Right cardiac atrium (tissue), 5 donors: ENCODE results near the gene HLA-DQA2. TPM values are rescaled to one million over a fixed set of nuclear protein-coding genes. Genes with fewer than 3 reads are reported as not detected.
"Not testable (repeated sequence)": the region's sequence is repeated elsewhere in the genome, so short reads cannot be mapped to it uniquely, and the experiment has no call there.

ENCODE experiments used
- ATAC-seq, 2 donors: fragments of 200-7000 bp; cut with Tn5 transposase; one replicate each; pipeline versions ENCODE4 v1.8.0 to v1.9.1; 2020; ENCODE audit warnings: moderate library complexity in 2 of 2, mild to moderate bottlenecking in 1 of 2
- DNase-seq, 3 donors: peaks; one replicate each; pipeline ENCODE4 v3.0.0-alpha.2; 2020
- H3K27ac ChIP-seq: one replicate; pipeline ENCODE4 v1.5.1; 2013; ENCODE audit warnings: mild to moderate bottlenecking, low read length, control low read depth, moderate library complexity
- H3K27me3 ChIP-seq: one replicate; pipeline ENCODE4 v1.6.1; 2013; ENCODE audit not compliant: control insufficient read depth, insufficient read depth
- H3K4me1 ChIP-seq: one replicate; pipeline ENCODE4 v1.6.1; 2013; ENCODE audit warnings: low read length; ENCODE audit not compliant: control insufficient read depth, insufficient read depth
- H3K4me3 ChIP-seq: one replicate; pipeline ENCODE4 v1.5.1; 2013; ENCODE audit warnings: low read length, control low read depth
- H3K9me3 ChIP-seq: one replicate; pipeline ENCODE4 v1.6.1; 2013; ENCODE audit warnings: low read length; ENCODE audit not compliant: control insufficient read depth
- WGBS: extraction: QIAGEN DNeasy Blood & Tissue Kit; methylation state at CpG from one replicate; pipeline ENCODE4 v1.1.7; 2013; 5-methylcytosine and 5-hydroxymethylcytosine counted together
- intact Hi-C, 4 donors: fragments of 100-400 bp; cut with DNase I; formaldehyde crosslinking; loops; one replicate each; pipeline versions ENCODE4 v1.11.0 to v1.14.0; 2022 to 2023
- microRNA-seq, 2 donors: library from miRNA; unstranded; fragments of <30 nt; microRNA quantifications; one replicate each; pipeline ENCODE4 v1.2.0, GENCODE V29; 2020 to 2021
- polyA plus RNA-seq: library from polyadenylated mRNA; stranded (reverse); fragments of 200-250 nt; gene quantifications from one replicate; pipeline ENCODE4 v1.2.3, GENCODE V29; 2013
- total RNA-seq, 4 donors: library from RNA; stranded (reverse); fragmentation: NEBNext Ultra II Directional; extraction: Animal tissue kit (Norgen Biotek cat#: 25700); gene quantifications; one replicate each; pipeline ENCODE4 v1.2.1, GENCODE V29; 2021
- donor health status: healthy with polysubstance abuse.
- donor health status: DM: no; HTN: yes; CAD: no.
- donor health status: DM: no; HTN: no; CAD: no.
- donor health status: DM: no; HTN: yes; CAD: no; lungs with severe emphysema.
- donor health status: DM: yes; HTN: yes; CAD: no.

HLA-DQA2 gene
- total and polyA plus RNA-seq, 5 donors = 0.34 to 2.8 (median 0.45) TPM; not detected in 2

GRCh38 chr6:32779036-32779435 is 37.8 kb downstream of the HLA-DQA2 start:
- intact Hi-C loops = no loop called here

DNA sequence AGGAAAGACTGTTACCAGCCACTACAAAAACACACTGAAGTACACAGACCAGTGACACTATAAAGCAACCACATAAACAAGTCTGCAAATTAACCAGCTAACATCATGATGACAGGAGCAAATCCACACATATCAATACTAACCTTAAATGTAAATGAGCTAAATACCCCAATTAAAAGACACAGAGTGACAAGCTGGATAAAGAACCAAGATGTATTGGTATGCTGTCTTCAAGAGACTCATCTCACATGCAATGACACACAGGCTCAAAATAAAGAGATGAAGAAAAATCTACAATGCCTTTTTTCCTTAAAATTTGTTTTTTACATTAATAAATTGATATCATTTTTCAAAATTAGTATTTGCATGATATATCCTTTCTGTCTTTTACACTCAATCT is 41.7 kb downstream of the HLA-DQA2 start:
- H3K27ac ChIP-seq, ATAC-seq, H3K4me1 ChIP-seq, H3K9me3 ChIP-seq, H3K27me3 ChIP-seq, intact Hi-C loops, H3K4me3 ChIP-seq, DNase-seq: not testable (repeated sequence)

More at GRCh38 chr6:32779036-32779435, 37.8 kb downstream of the HLA-DQA2 start:
- no peak overlapping the region for H3K4me3 ChIP-seq
- H3K4me1 ChIP-seq = no peaks in the 10 kb centered on the region
- no peak overlapping the region for H3K27ac ChIP-seq
- ATAC-seq = no peak
- no peaks in the 10 kb centered on the region for H3K9me3 ChIP-seq
- H3K27me3 ChIP-seq = no peaks in the 10 kb centered on the region
- DNase-seq = no peak

- 40% methylated on average over 5 of the region's 5 CpGs for WGBS
- H3K9me3 ChIP-seq = no peaks in the 10 kb centered on the region
- no peak overlapping the region for H3K27ac ChIP-seq
- ATAC-seq (peak; percentile 77 to 78), DNase-seq (no peak)
- no peaks in the 10 kb centered on the region for H3K4me1 ChIP-seq
- intact Hi-C loops = no loop called here
- H3K4me3 ChIP-seq = no peak overlapping the region
- no peaks in the 10 kb centered on the region for H3K27me3 ChIP-seq
These were observed 44.8 kb downstream of the HLA-DQA2 start for GRCh38 chr6:32785781-32786533.

DNA sequence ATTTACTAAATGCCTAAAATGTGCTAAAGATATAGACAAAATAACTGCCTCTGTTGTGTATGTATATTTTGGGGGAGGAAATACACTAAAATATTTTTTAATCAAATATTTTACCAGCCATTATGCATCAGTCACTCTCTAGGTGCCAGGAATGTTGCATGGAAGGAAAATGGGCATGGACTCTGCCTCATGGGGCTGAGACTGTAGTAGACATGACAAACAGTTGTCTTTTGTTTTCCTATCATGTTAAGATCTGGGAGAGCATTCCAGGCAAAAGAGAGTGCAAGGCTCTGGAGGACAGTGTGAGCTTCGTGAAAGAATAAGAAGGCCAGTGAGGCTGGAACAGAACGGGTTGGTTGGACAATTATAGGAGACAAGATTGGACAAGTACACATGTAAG is 49.1 kb downstream of the HLA-DQA2 start:
- Histone ChIP-seq H3K9me3 (no peaks in the 10 kb centered on the region), H3K4me3 (no peak overlapping the region), H3K27ac (no peak overlapping the region), H3K27me3 (no peaks in the 10 kb centered on the region), H3K4me1 (no peaks in the 10 kb centered on the region)
- WGBS = 59% methylated on average over 2 of the region's 2 CpGs
- no peak for DNase-seq
- intact Hi-C loops = loop anchor here in 1 of 4 donors (10.0 kb wide), 1 partner anchor 376 kb away; no protein-coding TSS in a partner anchor
- no peak for ATAC-seq

DNA sequence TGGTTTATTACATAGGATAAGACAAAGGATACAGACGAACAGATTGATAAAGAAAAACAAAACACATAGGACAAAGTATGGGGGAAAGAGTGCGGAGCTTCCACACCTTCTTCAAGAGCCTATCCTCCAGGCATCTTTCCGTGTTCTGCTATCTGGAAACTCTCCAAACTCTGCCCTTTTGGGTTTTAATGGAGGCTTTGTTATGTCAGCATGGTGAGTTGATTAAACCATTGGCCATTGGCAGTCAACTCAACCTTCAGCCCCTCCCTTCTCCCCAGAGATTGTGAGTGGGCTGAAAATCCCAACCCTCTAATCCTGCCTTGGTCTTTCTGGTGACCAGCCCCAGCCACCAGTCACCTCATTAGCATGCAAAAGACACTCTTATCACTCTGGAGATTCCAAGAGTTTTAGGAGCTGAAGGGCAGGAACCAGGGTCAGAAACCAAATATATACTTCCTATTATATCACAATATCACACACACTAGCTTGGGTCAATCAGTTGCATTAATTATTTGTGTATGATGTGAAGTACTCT is 51.8 kb downstream of the HLA-DQA2 start:
- Histone ChIP-seq H3K9me3 (no peaks in the 10 kb centered on the region), H3K27ac (no peak overlapping the region), H3K4me1 (no peaks in the 10 kb centered on the region), H3K27me3 (no peaks in the 10 kb centered on the region), H3K4me3 (no peak overlapping the region)
- DNase-seq = no peak
- ATAC-seq = no peak
- 66% methylated on average over 3 of the region's 3 CpGs for WGBS
- intact Hi-C loops = loop anchor here in 1 of 4 donors (10.0 kb wide), 1 partner anchor 378 kb away; no protein-coding TSS in a partner anchor

- no peaks in the 10 kb centered on the region for H3K4me1 ChIP-seq
- no peak for ATAC-seq
These were observed 53.3 kb downstream of the HLA-DQA2 start for GRCh38 chr6:32794510-32794909.

More at GRCh38 chr6:32794510-32794909, 53.3 kb downstream of the HLA-DQA2 start:
- H3K4me3 ChIP-seq = no peak overlapping the region
- H3K27ac ChIP-seq = no peak overlapping the region
- no peak for DNase-seq
- no peaks in the 10 kb centered on the region for H3K9me3 ChIP-seq
- intact Hi-C loops = loop anchor here in 1 of 4 donors (10.0 kb wide), 1 partner anchor 380 kb away; no protein-coding TSS in a partner anchor
- no peaks in the 10 kb centered on the region for H3K27me3 ChIP-seq
- 72% methylated on average over 2 of the region's 2 CpGs for WGBS

Small RNA genes within 50 kb of the gene (microRNA-seq; reads per million reads assigned to microRNA genes)
- 0 reads per million in 2 donors for gene MIR3135B

Other genes starting within 250 kb of the HLA-DQA2 start
- gene HLA-DRB5, start 211.1 kb upstream of the HLA-DQA2 start, total RNA-seq = 10 to 100 TPM; 22.9 to 98.5 (median 60.7) TPM
- gene HLA-DRB5, start 211.1 kb upstream of the HLA-DQA2 start, polyA plus RNA-seq = 0.45 TPM
- 100 to 1,000 TPM in 2 of 4 donors, 10 to 100 TPM in 2; 33.7 to 153 (median 104) TPM for gene HLA-DRB1, start 151.5 kb upstream of the HLA-DQA2 start, total RNA-seq
- gene HLA-DRB1, start 151.5 kb upstream of the HLA-DQA2 start, polyA plus RNA-seq = 30.1 TPM
- 10 to 100 TPM in 2 of 4 donors, 1 to 10 TPM in 2; 6.5 to 18.4 (median 8.9) TPM for gene HLA-DQA1, start 104.0 kb upstream of the HLA-DQA2 start, total RNA-seq
- gene HLA-DQA1, start 104.0 kb upstream of the HLA-DQA2 start, polyA plus RNA-seq = 6.0 TPM
- 10 to 100 TPM in 3 of 4 donors, 1 to 10 TPM in 1; 5.7 to 15.0 (median 14.8) TPM for gene HLA-DQB1, start 74.7 kb upstream of the HLA-DQA2 start, total RNA-seq
- gene HLA-DQB1, start 74.7 kb upstream of the HLA-DQA2 start, polyA plus RNA-seq = 19.8 TPM
- gene HLA-DQB2, start 22.1 kb downstream of the HLA-DQA2 start, total RNA-seq = 1 to 10 TPM in 1 of 4 donors, under 1 TPM in 1, not detected in 2; 0.58 to 2.2 TPM
- gene HLA-DQB2, start 22.1 kb downstream of the HLA-DQA2 start, polyA plus RNA-seq = not detected
- under 1 TPM in 2 of 4 donors, not detected in 2; 0.20 to 0.22 TPM for gene HLA-DOB, start 75.6 kb downstream of the HLA-DQA2 start, total RNA-seq
- gene HLA-DOB, start 75.6 kb downstream of the HLA-DQA2 start, polyA plus RNA-seq = 0.20 TPM
- gene TAP2, start 97.3 kb downstream of the HLA-DQA2 start, total RNA-seq = 10 to 100 TPM; 17.0 to 23.3 (median 20.4) TPM
- gene TAP2, start 97.3 kb downstream of the HLA-DQA2 start, polyA plus RNA-seq = 11.2 TPM
- gene PSMB8, start 102.7 kb downstream of the HLA-DQA2 start, total RNA-seq = 10 to 100 TPM; 14.8 to 28.4 (median 18.8) TPM
- 23.0 TPM for gene PSMB8, start 102.7 kb downstream of the HLA-DQA2 start, polyA plus RNA-seq
- 10 to 100 TPM; 15.7 to 25.0 (median 18.6) TPM for gene TAP1, start 112.3 kb downstream of the HLA-DQA2 start, total RNA-seq
- 20.1 TPM for gene TAP1, start 112.3 kb downstream of the HLA-DQA2 start, polyA plus RNA-seq
- 10 to 100 TPM in 3 of 4 donors, 1 to 10 TPM in 1; 8.2 to 22.7 (median 14.7) TPM for gene PSMB9, start 112.8 kb downstream of the HLA-DQA2 start, total RNA-seq
- 17.1 TPM for gene PSMB9, start 112.8 kb downstream of the HLA-DQA2 start, polyA plus RNA-seq
- gene HLA-DMB, start 199.6 kb downstream of the HLA-DQA2 start, total RNA-seq = 10 to 100 TPM in 3 of 4 donors, 1 to 10 TPM in 1; 8.5 to 15.7 (median 12.4) TPM
- gene HLA-DMB, start 199.6 kb downstream of the HLA-DQA2 start, polyA plus RNA-seq = 6.0 TPM
- gene HLA-DMA, start 211.7 kb downstream of the HLA-DQA2 start, total RNA-seq = 10 to 100 TPM; 16.2 to 26.6 (median 17.3) TPM
- 20.9 TPM for gene HLA-DMA, start 211.7 kb downstream of the HLA-DQA2 start, polyA plus RNA-seq
- gene BRD2, start 227.2 kb downstream of the HLA-DQA2 start, total RNA-seq = 100 to 1,000 TPM in 1 of 4 donors, 10 to 100 TPM in 3; 82.6 to 100 (median 86.9) TPM
- 73.1 TPM for gene BRD2, start 227.2 kb downstream of the HLA-DQA2 start, polyA plus RNA-seq